HG03469 (cell line): Measurements from ENCODE around the gene ENTPD3.

Experiments
- ATAC-seq: cut with Tn5 transposase; IDR thresholded peaks from one replicate; pipeline ENCODE4 v1.9.1; 2021; ENCODE audit warnings: mild to moderate bottlenecking, moderate library complexity, moderate number of reproducible peaks; ENCODE audit not compliant: unreplicated experiment

Gene ENTPD3, protein sequence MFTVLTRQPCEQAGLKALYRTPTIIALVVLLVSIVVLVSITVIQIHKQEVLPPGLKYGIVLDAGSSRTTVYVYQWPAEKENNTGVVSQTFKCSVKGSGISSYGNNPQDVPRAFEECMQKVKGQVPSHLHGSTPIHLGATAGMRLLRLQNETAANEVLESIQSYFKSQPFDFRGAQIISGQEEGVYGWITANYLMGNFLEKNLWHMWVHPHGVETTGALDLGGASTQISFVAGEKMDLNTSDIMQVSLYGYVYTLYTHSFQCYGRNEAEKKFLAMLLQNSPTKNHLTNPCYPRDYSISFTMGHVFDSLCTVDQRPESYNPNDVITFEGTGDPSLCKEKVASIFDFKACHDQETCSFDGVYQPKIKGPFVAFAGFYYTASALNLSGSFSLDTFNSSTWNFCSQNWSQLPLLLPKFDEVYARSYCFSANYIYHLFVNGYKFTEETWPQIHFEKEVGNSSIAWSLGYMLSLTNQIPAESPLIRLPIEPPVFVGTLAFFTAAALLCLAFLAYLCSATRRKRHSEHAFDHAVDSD

DNA sequence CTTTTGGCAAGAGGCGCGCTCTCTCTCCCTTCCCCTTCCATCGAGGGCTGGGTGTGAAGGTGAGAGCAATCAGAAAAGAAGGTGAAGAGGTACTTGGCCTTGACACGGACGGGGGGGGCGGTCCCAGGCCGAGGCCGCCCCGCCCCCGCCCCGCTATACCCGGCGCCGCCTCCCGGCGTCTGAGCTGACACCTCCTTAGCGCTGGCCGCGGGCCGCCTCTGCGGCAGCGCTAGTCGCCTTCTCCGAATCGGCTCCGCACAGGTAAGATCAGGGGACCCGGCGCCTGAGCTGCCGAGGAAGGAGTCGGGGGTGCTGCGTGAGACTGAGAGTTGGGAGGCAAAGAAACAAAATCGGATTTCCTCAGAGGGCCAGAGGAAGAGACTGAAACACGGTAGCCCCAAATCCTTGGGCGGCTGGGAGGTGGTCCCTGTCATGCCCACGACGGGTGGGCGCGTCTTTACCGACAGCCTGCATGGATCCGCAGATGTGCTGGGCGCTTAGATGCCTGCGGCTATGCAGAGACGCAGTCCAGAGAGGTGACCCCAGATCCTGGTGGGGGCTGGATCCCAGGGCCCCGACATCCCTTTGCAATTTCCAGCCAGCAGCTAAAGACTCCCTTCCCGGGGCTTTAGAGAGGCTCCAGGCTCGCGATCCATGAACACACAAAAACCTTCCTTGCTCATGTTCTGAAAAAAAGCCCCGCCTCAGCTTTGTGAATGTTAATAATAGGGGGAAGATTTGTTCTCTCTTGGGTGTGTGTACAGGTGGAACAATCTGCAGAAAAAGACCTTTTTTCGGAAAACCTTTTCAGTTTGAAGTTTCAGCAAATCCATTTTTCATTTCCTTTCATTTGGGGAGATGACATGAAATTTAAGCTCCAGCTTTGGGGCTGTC is at the start of gene ENTPD3:
Gene ENTPD3, plus strand, starts transcription at position 184 of the 894 bp plus-strand sequence. CDS start 874 bp downstream, outside the sequence.
- no peak for ATAC-seq

DNA sequence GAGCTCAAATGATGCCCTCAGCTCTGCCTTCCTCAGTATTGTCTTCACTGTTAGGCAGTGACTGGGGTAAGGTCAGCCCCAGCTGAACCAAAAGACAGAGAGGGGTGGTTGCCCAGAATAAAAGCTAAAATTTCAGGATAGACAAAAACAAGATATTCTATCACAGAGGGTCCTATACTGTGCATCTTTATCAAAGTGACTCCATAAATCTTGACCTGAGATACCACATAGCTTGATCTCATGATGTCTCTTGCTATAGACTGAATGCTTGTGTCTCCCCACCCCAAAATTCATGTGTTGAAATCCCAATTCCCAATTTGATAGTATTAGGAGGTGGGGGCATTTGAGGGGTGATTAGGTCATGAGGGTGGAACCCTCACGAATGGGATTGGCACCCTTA is 47.1 kb upstream of the ENTPD3 start:
- ATAC-seq, result no peak

DNA sequence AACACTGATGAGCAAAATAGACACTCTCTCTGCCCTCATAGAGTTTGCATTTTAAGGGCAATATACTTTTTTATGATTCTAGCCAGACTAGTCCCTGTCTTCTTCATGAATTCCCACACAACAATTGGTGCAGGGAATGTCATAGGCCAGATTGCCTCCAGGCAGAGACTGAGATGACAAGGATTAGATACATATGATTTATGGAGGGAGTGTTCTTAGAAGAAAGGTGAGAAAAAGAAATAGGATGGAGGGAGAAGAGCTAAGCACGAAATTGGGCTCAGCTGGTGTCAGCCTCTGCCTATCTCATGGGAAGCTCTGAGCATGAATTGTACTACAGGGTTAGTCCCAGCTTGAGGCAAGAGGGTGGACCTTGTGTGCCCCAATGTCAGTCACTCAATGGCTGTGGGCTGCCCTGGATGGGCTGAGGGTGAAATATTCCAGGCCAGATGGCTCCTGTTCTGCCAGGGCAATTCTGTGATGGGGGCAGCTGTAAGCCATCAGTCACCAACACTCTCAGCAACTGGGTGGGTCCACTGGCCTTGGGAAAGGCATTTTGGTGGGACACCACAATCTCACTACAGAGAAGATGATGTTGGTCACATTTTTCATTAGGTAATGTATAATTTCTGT is 46.3 kb upstream of the ENTPD3 start:
- no peak for ATAC-seq

DNA sequence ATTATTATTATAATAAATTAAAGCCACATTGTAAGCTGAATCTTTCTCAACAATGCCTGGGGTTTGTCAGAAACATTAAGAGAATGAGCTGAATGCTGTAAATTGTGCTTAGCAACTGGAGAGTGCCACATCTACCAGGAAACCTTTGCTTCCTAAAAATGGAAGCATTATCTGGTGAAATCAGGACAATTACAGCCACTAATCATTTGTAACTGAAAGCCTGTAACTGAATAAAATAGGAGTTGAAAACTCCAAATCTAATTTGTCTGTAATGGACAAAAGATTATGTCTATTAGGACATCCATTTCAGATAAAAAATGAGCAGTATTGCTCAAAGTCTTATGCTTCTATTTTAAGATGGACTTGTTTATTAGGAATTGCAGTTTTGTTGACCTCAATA is 45.3 kb upstream of the ENTPD3 start:
- no peak for ATAC-seq

DNA sequence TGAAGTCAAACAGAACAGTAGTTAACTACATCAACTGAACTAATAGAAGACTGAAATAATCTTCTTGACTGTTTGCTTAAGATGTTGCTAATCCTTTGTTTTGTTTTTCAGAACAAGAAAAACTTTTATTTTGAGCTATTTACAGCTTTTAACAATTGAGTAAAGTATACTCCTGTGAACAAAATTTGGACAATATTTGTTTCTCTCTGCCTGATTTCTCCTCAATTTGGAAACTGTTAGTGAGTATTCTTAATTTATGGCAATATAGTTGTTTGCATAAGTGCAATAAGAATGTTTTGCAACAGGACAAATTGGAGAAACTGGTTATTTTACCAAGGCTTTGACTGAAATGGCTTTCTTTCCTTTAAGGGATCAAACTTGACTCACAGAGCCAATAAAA is 36.5 kb upstream of the ENTPD3 start:
- no peak for ATAC-seq

DNA sequence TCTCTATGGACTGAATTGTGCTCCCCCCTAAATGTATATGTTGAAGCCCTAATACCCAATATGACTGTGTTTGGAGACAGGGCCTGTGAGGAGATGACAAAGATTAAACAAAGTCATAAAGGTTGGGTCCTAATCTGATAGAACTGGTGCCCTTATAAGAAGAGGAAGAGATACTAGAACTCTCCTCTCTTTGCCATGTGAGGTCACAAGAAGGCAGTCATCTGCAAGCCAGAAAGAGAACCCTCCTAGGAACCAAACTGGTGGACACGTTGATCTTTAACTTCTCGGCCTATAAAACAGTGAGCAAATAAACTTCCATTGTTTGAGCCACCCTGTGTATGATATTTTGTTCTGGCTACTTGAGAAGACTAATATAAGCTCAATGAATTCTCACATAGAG is 31.6 kb upstream of the ENTPD3 start:
- no peak for ATAC-seq

DNA sequence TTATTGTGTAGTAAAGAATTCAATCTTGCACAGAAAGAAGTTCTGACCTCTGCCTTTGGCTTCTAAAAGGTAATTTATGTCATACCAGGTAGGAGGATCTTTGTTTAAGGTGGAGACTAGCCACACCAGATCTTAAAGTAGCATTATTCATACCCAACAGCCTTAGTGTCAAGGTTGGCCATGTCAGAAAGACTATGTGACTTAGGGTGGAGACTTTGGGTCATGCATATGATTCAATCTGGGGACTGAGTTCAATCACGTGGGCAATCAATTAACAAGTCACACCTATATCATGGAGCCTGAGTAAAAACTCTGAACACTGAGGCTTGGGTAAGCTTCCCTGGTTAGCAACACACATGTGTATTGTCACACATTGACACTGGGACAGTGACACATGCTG is 28.5 kb upstream of the ENTPD3 start:
- ATAC-seq, result no peak

DNA sequence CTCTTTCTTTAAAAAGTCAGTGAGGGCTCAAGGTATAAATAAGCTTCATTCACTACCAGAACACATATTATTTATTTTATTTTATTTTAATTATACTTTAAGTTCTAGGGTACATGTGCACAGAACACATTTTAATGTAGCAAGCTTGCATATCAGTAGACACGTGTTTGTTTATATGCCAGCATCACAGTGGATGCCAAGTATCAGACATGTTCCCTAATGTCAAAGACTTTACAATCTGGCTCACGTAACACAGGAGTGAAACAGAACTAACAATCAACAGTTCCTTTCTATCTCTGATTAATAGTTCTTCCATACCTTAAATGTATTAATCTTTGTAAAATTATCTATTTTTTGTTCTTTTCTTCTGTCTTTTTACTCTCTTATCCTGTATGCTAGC is 23.3 kb upstream of the ENTPD3 start:
- no peak for ATAC-seq

DNA sequence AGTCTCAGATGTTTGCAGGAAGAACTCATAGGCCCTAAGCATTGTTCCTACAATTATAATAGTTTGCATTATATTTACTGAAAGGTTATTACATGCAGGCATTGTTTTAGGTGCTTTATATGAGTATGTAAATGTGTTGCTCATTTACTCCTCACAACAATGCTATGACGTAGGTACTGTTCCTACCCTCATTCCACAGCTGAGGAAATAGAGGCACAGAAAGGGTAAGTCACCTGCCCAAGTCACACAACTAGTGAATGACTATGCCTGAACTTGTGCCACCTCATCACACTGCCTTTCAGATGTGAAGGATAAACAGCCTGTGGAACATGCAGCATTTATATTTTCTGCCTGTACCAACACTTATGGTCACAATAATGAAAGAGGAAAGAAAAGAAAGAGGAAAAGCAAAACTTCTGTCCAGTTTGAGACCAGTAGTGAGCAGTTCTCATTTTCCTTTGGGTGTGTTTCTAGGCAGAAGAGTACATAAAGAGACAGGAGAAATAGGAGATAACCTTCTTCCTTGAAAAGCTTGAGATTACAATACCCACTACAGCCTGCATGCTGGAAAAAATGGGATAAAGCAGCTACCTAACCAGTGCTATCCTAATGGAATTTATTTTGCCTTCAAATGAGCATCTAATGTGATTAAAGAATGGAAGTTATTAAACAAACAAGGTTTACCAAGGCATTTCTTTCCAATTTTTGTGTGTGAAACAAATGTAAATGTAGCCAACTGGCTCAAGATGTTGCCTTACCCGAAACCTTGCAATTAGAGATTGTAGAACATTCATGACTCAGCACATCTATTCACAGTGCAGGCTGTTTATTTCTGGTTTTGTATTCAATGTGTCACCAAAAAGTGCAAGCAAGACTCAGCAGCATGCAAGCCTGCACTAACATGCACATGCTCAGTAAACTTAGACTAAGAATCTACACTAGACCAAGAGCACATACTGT is 20.5 kb upstream of the ENTPD3 start:
- no peak for ATAC-seq

DNA sequence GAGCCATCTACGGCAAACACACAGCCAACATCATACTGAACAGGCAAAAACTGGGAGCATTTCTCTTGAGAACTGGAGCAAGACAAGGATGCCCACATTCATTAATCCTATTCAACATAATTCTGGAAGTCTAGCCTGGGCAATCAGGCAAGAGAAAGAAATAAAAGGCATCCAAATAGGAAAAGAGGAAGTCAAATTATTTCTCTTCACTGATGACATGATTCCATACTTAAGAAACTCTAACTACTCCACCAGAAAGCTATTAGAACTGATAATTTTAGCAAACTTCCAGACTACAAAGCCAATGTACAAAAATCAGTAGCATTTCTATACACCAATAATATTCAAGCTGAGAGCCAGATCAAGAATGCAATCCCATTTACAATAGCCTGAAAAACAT is 17.3 kb upstream of the ENTPD3 start:
- no peak for ATAC-seq

DNA sequence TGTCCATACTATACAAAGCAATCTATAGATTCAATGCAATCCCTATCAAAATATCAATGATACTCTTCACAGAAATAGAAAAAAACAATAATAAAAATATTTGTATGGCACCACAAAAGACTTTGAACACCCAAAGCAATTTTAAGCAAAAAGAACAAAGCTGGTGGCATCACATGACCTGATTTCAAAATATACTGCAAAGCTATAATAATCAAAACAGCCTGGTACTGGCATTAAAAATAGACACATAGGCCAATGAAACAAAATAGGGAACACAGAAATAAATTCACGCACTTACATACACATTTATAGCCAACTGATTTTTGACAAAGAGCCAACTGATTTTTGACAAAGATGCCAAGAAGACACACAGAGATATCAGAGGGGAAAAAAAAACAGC is 9.2 kb upstream of the ENTPD3 start:
- ATAC-seq, result no peak

DNA sequence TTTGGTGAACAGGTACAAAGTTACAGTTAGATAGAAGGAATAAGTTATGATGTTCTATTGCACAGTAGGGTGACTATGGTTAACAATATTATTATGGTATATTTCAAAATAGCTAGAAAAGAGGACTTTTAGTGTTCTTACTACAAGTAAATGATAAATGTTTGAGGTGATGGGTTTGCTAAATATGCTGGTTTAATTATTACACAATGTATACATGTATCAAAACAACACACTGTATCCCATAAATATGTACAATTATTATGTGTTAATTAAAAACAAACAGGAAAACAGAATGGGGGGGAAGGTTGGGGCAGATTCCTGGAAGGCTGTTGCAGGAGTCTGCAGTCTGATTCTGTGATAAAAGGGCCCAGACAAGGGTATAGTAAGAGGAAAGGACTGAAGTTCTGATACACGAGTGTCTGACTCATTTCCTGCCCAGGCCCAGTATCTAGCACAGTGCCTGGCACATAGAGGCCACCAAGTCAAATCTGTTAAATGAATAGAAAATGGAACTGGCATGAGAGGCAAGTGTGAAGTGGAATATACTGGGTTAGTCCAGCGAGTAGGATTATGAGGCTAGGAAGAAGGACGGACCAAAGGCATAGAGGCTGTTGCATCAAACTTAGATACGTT is 7.2 kb upstream of the ENTPD3 start:
- no peak for ATAC-seq

DNA sequence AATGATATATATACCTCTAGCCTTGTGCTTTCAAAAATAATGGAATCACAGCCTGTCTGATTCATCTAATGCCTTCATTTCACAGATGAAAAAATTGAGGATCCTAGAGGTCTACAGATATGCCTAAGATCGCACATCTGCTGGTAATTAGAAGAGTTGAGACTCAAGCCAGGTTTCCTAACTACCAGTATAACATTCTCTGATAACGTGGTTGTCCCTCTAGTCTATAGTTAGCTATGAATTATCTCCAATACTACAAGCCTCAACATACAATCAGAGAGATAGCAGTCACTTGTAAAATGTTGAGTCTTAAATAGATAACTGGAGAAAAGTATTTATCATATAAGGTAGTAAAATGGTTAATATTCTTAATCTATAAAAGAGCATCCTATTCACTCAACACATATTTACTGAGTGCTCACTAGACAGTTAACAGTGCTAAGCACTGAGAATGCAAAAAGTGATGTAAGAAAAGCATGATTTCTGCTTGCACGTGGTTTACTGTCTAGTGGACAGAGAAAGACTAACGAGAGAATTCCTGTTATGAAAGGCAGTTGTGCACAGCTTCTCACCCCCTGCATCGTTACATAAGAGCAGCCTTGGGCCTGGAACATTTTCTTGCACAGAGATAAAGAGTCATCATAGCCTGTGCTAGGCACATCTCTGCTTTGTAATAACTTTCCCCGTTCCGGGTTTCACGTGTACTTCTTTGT is 4.9 kb upstream of the ENTPD3 start:
- no peak for ATAC-seq

DNA sequence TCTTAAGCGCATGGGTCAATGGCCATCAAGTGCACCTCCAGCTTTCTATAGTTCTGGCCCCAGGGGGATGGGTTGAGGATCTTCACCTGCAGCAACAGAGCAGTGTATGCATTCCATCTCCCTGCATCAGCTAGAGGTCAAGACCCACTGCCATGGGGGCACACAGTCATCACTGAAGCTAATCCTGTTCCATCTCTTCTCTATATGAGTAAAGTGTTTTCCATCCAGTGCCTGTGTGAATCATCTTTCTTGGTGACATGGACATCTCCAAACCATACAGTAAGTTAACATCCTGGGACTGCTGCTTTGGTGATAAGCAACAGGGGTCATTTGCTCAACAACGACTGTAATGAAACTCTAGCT is 4.4 kb upstream of the ENTPD3 start:
- no peak for ATAC-seq

DNA sequence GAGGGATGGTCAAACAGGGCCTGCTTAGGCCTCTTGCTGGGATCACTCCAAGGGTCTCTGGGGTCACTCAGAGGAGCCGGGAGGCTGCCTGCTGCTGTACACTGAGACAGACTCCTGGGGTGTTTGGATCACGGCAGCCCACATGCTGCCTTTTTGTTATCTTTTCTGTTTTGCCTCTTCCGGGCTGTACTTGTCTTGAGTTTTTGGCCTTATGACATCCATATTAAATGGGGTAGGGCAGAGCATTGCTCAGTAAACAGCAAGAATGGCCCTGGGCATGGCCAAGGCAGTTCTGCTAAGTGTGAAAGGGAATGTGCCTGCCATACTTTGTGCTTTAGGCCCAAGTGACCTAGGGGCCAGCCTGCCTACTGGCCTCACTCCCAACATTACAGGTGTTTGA is 771 bp upstream of the ENTPD3 start:
- no peak for ATAC-seq

DNA sequence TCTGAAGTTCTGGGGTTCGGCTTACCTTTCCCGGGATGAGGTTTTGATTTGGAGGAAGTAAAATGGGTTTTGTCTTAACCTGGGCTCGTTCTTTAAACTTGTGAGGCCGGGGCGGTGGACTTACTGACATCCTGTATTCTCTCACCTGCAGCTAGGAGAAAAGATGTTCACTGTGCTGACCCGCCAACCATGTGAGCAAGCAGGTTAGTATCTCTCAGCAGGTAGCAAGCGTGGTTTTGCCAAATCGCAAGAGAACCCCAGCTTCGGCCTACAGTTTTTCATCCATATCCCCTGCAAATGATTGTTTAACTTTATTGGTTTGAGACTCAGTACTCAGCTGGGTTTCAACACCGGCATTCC is 891 bp downstream of the ENTPD3 start:
- no peak for ATAC-seq

DNA sequence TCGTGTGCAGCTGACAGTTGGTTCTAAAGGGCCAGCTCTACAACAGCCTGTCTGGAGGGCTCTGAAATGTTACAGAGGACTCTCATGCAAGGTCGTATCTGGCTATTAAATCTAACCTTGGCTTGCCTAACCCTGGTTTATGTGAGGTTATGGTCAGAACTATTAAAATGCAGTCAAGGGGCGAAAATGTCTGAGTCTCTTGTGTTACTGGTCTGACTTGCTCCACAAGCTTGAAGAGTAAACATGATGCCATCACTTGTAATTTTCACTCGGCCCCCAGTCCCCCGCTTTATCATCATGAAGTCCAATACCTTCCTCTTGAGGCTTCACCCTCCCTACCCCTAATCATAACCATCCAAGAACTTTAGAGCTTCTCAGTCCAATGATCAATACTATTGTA is 9.4 kb downstream of the ENTPD3 start:
- ATAC-seq, result no peak

DNA sequence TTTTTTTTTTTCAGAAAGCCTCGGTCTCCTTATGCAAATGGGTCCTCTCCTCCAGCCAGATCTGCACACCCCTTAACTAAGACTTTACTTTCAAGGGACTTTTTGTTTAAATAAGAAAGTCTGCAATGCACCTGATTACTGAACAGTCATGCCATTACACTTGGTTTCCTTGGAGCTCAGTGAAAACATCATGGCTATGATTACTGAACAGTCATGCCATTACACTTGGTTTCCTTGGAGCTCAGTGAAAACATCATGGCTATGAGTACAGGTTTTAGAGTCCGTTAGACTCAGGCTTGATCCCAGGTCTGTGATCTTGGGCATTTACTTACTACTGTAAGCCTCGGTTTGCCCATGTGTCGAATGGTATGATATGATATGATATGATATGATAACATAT is 10.1 kb downstream of the ENTPD3 start:
- ATAC-seq, result no peak

DNA sequence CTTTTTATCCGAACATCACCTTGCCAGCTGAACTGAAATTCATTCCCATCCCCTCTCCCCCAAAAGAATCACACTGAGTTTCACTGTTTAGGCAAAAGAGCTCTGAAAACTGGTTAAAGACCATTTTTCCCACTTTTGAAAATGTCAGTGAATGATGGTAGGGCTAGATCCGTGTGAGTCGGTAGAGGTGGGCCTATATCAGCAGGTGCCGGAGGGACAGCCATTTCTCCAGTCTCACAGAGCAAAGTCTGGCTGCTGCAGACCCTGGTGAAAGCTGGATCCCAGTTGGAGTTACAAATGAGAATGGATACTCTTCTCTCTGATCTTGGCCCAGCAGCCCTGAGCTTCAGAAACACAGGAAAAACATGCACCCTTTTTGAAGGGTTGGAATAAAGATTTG is 10.9 kb downstream of the ENTPD3 start:
- ATAC-seq, result no peak
